GM18951 (cell line): ENCODE data around the gene CDK16.

Source experiments
- POLR2A ChIP-seq: IDR thresholded peaks from 4 replicates; pipeline ENCODE4 v1.6.1; 2011; ENCODE audit warnings: mild to moderate bottlenecking; ENCODE audit not compliant: insufficient read length, insufficient read depth; ENCODE audit errors: extremely low read depth
- in situ Hi-C: fragments of 300-500 bp; cut with MboI; formaldehyde crosslinking; loops from one replicate; pipeline ENCODE4 v1.12.0; 2022; ENCODE audit warnings: low sequenced_read_pairs, mixed read lengths, inconsistent platforms; ENCODE audit not compliant: unreplicated experiment

Gene CDK16

GRCh38 chrX:47177079-47177478 is 41.4 kb upstream of the CDK16 start:
- TF ChIP-seq POLR2A = no peak
- in situ Hi-C loops = loop anchor here (25.0 kb wide), 1 partner anchor 335 kb away; no protein-coding TSS in a partner anchor

- in situ Hi-C loops = loop anchor here (25.0 kb wide), 1 partner anchor 334 kb away; no protein-coding TSS in a partner anchor
- no peak for TF ChIP-seq POLR2A
Measured at GRCh38 chrX:47178337-47178736, 40.1 kb upstream of the CDK16 start.

GRCh38 chrX:47179221-47179927 is 39.1 kb upstream of the CDK16 start:
- in situ Hi-C loops = loop anchor here (25.0 kb wide), 1 partner anchor 333 kb away; no protein-coding TSS in a partner anchor
- no peak for TF ChIP-seq POLR2A

GRCh38 chrX:47179928-47180255 is 38.6 kb upstream of the CDK16 start:
- no peak for TF ChIP-seq POLR2A
- in situ Hi-C loops = loop anchor here (25.0 kb wide), 1 partner anchor 332 kb away; no protein-coding TSS in a partner anchor

GRCh38 chrX:47180346-47180745 is 38.1 kb upstream of the CDK16 start:
- in situ Hi-C loops = loop anchor here (25.0 kb wide), 1 partner anchor 332 kb away; no protein-coding TSS in a partner anchor
- TF ChIP-seq POLR2A = no peak

GRCh38 chrX:47181301-47181700 is 37.2 kb upstream of the CDK16 start:
- no peak for TF ChIP-seq POLR2A
- in situ Hi-C loops = loop anchor here (25.0 kb wide), 1 partner anchor 331 kb away; no protein-coding TSS in a partner anchor

GRCh38 chrX:47182106-47182700 is 36.3 kb upstream of the CDK16 start:
- in situ Hi-C loops = loop anchor here (25.0 kb wide), 1 partner anchor 330 kb away; no protein-coding TSS in a partner anchor
- TF ChIP-seq POLR2A = no peak

GRCh38 chrX:47184486-47184885 is 34.0 kb upstream of the CDK16 start:
- in situ Hi-C loops = loop anchor here (25.0 kb wide), 1 partner anchor 328 kb away; no protein-coding TSS in a partner anchor
- no peak for TF ChIP-seq POLR2A

- TF ChIP-seq POLR2A = no peak
- in situ Hi-C loops = loop anchor here (25.0 kb wide), 1 partner anchor 327 kb away; no protein-coding TSS in a partner anchor
Measured at GRCh38 chrX:47185241-47185640, 33.2 kb upstream of the CDK16 start.

- TF ChIP-seq POLR2A = no peak
- in situ Hi-C loops = loop anchor here (25.0 kb wide), 1 partner anchor 326 kb away; no protein-coding TSS in a partner anchor
Measured at GRCh38 chrX:47186096-47186740, 32.3 kb upstream of the CDK16 start.

GRCh38 chrX:47187106-47187677 is 31.3 kb upstream of the CDK16 start:
- no peak for TF ChIP-seq POLR2A
- in situ Hi-C loops = loop anchor here (25.0 kb wide), 1 partner anchor 325 kb away; no protein-coding TSS in a partner anchor

GRCh38 chrX:47189906-47190305 is 28.6 kb upstream of the CDK16 start:
- TF ChIP-seq POLR2A = no peak
- in situ Hi-C loops = loop anchor here (25.0 kb wide), 1 partner anchor 322 kb away; no protein-coding TSS in a partner anchor
